GM12873 (cell line): ENCODE data around the gene LGALS3.
A peak's percentile ranks its signal among the peaks of the same experiment; 100 is the strongest.

Experiments used
- CTCF ChIP-seq: IDR thresholded peaks from 2 replicates; pipeline ENCODE4 v1.5.1; 2012; ENCODE audit warnings: low read depth, mild to moderate bottlenecking, moderate library complexity, low read length, control low read depth; ENCODE audit not compliant: insufficient read depth; ENCODE audit errors: missing control alignments

LGALS3 gene

GRCh38 chr14:55151601-55152000 is 22.5 kb downstream of the LGALS3 start:
- TF ChIP-seq CTCF = no peak

- TF ChIP-seq CTCF = no peak
Observed at GRCh38 chr14:55152052-55152753, 23.2 kb downstream of the LGALS3 start.

GRCh38 chr14:55153951-55154350 is 24.9 kb downstream of the LGALS3 start:
- TF ChIP-seq CTCF = no peak

GRCh38 chr14:55157080-55157479 is 28.0 kb downstream of the LGALS3 start:
- no peak for TF ChIP-seq CTCF

GRCh38 chr14:55158412-55158811 is 29.4 kb downstream of the LGALS3 start:
- TF ChIP-seq CTCF = no peak

- TF ChIP-seq CTCF = peak; percentile 37
Observed at GRCh38 chr14:55160989-55161388, 31.9 kb downstream of the LGALS3 start.

GRCh38 chr14:55170526-55170925 is 41.5 kb downstream of the LGALS3 start:
- no peak for TF ChIP-seq CTCF
